ENCODE measurements around the gene PPP2R5A.
A peak's percentile ranks its signal among the peaks of the same experiment; 100 is the strongest.

The PPP2R5A gene

GRCh38 chr1:212285685-212286555 lies 710 bp downstream of the PPP2R5A start:
- TF ChIP-seq, protein P1, sequence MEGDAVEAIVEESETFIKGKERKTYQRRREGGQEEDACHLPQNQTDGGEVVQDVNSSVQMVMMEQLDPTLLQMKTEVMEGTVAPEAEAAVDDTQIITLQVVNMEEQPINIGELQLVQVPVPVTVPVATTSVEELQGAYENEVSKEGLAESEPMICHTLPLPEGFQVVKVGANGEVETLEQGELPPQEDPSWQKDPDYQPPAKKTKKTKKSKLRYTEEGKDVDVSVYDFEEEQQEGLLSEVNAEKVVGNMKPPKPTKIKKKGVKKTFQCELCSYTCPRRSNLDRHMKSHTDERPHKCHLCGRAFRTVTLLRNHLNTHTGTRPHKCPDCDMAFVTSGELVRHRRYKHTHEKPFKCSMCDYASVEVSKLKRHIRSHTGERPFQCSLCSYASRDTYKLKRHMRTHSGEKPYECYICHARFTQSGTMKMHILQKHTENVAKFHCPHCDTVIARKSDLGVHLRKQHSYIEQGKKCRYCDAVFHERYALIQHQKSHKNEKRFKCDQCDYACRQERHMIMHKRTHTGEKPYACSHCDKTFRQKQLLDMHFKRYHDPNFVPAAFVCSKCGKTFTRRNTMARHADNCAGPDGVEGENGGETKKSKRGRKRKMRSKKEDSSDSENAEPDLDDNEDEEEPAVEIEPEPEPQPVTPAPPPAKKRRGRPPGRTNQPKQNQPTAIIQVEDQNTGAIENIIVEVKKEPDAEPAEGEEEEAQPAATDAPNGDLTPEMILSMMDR (IDR thresholded peaks at IDR 0.05), result no peak

- TF ChIP-seq, protein P1 (IDR thresholded peaks at IDR 0.05), result no peak
Measured at GRCh38 chr1:212286556-212287131, 1.4 kb downstream of the PPP2R5A start.

- TF ChIP-seq, protein P1 (IDR thresholded peaks at IDR 0.05), result no peak
Measured at GRCh38 chr1:212287261-212287895, 2.2 kb downstream of the PPP2R5A start.

DNA sequence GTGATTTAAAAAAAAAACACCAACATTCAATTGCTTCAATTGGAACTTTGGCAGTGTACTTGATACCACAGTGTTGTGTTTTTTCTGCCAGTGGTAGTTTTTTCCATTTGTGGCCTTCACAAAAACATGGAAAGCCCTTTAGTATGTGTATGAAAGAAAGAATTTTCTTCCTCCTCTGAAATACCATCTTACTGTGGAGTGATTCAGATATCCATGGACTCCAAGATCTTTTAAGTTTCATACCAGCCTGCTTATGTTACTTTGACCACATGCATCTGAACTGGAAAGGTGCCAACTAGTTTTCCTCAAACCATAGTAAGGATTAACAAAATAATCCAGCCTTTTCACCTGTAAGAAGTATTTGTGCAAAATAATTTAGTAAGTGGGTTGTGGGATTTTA lies 3.4 kb downstream of the PPP2R5A start:
- TF ChIP-seq, protein P1 (IDR thresholded peaks at IDR 0.05), result no peak

DNA sequence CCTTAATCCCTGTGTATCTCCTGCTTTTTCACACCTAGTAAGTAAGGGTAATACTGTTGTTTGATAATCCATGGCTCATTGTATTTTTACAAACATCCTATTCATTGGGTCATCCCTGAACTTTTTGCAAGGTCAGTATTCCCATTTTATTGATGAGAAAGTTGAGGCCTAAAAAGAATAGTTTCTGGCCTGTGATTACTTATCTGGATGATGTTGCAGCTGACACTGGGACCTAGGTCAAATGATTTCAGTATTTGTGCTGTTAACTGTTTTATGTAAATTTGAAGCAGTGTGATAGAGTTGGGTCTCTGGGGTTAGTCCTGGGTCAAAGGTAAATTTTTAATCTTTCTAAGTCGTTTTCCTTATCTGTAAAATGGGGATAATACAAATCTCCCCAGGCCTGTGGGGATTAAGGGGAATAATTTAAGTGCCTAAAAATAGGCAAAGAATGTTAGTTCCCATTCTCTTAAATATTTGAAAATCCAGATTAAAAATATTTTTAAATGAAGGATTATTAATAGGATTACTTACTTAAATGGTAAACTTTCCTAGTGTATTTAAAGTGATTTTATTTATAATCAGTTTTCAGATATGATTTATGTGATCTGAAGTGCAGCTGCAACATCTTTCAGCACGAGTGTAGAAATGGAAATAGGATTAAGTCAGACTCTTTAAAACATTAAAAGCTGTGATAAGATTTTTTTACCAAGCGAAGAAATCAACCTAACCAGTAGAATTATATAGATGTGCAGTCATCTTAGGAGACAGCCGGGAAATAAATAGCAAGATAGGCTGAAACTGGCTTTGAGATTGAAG lies 4.3 kb downstream of the PPP2R5A start:
- TF ChIP-seq, protein P1 (IDR thresholded peaks at IDR 0.05), result no peak

DNA sequence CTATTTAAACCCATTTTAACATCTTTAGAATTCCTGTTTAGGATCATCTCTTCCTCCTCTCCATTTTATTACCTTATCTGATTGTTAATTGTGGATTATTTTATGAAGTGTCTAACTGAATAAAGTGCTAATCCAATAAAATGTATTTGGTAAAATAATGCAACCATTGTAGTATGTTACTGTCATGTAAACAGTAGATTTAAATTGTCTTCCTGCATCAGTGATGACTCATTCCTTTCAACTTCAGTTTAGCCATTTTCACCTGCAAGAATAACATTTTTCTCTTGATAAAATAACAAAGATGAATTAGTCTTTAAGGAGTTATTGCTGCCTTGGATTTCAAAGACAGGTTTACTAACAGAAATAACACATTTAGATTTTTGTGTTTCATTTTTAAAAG lies 5.4 kb downstream of the PPP2R5A start:
- TF ChIP-seq, protein P1 (IDR thresholded peaks at IDR 0.05), result no peak

GRCh38 chr1:212291505-212292134 lies 6.4 kb downstream of the PPP2R5A start:
- TF ChIP-seq, protein P1 (IDR thresholded peaks at IDR 0.05), result peak; percentile 86
